Measurements from ENCODE around the gene NFATC2.

Gene NFATC2

GRCh38 chr20:51412951-51413481 is 129.5 kb downstream of the NFATC2 start:
- DNase-seq (ENCODE audit: low spot score): no peak

DNA sequence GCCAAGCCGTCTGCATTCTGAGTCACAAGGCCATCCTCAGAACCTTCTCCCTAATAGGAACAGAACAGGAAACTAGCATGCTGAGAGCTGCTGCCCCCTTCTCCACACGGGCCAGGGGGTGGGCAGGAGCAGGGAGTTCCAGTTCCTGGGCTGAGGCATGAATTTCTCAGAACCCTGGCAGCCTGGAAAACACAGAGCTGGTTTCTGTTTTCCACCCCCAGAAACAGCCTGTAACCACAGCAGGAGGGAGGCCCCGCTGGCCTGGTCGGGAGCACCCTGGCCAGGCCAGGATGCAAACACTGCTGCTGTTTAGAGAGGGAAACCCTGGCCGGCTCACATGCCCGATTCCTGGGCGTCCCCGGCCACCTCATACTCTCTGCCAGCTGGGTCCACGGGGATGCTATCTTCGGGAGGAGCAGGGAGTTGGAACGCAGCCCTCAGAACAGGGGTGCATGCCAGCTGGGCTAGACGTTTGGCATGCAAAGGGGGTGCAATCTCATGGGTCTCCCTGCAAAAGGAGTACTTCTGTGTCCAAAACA is 130.1 kb downstream of the NFATC2 start:
- peak; percentile 72 for DNase-seq (ENCODE audit: low spot score)

DNA sequence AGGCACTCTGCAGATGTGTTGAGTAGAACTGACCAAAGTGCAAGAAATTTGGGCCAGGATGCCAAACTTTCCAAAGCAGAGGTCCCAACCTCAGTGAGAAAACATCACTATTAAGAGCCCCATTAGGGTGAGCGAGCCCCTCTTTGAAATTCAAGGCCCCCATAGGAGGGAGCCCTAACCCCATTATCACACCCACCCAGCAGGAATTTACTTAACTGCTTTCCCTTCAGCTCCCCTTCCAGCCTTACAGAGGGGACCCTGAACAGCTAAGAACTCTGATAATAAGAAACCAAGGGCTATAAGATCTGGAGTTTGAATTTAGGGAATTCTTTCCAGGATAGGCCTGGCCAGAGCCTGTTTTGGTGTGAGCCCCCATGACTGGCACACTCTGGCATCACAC is 130.6 kb downstream of the NFATC2 start:
- DNase-seq (ENCODE audit: low spot score): no peak

DNA sequence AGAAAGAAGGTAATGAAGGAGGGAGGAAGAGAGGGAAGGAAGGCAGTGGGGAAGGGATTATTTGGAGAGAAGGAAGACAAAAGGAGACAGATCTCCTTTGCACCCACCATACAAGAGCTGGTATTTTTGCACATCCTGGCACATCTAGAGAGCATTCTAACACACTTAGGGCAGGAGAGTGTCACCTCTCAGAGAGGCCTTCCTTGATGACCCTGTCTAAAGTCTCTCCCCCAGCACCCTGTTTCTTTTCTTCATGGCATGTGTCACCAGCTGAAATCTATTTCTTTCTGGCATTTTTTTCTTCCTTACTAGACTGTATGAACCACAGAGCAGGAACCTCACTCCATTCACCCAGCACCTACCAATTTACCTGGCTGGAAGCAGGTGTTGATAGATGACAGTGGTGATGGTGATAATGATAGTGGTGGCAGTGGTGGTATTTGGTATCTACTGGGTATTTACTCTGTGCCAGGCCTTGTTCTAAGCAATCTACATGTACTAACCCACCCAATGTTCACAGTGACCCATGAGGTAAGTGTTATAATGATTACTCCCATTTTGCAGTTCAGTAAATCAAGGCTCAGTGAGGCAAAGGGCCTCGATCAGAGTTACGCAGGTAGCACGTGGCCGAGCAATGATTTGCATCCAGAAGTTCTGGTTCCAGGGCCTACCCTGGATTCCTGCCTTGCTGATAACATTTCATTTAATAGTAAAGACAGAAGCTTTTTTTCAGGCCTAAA is 131.8 kb downstream of the NFATC2 start:
- DNase-seq (ENCODE audit: low spot score): no peak

DNA sequence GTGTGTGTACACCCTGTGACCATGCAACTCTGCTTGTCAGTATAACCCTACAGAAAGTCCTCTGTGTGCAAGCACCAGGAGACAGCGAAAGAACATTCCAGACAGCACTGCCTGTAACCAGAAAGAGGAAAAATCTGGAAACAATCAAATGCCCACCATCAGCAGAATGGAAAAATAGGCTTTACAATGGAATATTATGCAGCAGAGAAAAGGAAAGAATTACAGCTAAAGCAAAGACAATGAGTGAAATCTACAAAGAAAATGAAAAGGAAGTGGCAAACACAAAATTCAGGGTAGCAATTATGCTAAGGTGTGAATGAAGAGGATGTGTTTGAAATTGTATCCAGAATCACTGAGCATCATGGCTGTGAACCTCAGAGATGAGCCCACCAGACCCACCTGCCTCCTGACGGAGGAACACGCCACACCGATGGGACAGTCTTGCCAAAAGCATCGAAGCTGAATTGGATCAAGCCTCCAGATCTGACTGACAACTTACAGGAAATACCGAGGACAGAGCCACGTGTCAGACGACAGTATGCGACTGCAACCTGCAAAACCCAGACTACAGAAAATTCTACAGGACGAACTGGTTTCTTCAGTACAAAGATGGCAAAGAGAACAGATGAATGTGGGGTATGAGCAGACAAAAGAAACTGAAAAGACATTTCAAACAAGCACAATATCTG is 133.2 kb downstream of the NFATC2 start:
- no peak for DNase-seq (ENCODE audit: low spot score)

DNA sequence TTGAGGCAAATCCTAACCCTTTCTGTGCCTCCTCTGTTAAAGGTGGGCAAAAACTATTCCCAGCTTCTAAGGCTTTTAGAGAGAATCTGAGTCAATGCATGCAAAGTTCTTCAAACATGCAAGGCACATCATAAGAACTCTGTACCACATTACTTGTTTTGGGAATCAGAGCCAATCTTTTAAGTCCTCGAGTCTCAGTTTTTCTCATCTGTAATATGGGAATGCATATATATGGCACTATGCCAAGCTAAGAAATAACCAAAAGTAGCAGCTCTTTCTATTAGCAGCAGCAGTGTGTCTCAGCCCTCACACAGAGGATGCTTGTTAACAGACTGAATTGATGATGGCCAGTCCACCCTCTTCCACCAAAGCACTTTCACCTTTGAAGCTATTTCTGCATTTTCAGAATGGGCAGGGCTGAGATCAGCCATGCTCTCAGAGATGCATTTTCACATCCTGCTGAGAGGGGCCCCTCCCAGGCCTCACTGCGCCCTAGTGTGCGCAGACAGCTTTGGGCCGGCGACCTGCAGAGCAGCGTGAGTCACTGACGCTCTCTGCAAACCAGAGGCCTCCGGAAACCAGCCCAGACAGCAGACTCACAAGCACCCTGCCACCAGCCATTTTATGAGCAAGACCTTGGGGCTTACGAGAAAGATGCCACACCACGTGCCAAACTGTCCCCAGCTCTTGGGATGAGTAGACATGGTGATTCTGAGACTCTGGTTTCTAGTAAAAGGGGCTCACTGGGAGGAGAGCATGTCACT is 138.0 kb downstream of the NFATC2 start:
- no peak for DNase-seq (ENCODE audit: low spot score)

DNA sequence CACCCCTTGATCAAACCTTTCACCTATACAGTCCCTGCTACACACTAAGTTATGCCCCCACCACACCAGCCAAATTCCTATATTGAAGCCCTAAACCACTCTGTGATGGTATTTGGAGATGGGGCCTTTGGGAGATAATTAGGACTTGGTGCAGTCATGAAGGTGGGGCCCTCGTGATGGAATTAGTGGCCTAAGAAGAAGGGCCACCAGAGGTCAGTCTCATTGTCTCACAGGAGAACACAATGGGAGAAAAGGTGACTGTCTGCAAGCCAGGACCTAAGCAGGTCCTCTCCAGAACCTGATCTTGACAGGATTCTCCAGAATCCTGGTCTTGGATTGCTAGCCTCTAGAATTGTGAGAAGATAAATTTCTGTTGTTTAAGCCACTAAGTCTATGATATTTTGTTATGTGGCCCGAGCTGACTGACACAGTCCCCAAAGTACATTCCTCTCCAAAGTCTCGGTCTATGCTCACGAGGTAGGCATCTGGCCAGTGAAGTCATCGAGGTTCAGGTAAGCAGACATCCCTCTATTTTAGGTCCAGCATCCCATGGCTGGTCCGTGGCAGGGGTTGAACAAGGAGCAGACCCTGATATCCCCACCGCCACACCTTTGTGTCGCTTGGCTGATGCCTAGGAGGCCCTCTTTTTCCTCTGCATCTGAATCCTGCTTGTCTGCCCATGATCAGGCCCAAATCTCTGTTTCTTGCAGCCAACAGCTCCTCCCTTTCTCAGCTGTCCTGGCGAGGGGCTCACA is 138.9 kb downstream of the NFATC2 start:
- no peak for DNase-seq (ENCODE audit: low spot score)

GRCh38 chr20:51402201-51402600 is 140.3 kb downstream of the NFATC2 start:
- DNase-seq (ENCODE audit: low spot score): no peak

DNA sequence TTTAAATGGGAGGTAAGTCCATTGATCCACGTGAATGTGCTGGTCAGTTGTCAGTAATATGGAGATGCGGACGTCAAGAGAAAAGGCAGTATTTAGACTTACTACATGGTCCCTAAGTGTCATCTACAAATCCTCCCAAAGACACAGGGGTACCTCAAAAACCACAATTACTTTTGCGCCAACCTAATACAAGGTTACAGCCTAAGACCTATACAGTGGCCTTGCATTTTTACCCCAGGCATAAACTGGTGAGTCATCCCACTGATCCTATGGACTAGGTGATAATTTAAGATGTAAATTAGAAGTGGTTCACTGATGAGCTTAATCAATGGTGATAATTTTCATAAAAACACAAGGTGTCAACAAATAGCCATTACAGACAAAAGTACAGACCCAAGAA is 141.0 kb downstream of the NFATC2 start:
- DNase-seq (ENCODE audit: low spot score): no peak

DNA sequence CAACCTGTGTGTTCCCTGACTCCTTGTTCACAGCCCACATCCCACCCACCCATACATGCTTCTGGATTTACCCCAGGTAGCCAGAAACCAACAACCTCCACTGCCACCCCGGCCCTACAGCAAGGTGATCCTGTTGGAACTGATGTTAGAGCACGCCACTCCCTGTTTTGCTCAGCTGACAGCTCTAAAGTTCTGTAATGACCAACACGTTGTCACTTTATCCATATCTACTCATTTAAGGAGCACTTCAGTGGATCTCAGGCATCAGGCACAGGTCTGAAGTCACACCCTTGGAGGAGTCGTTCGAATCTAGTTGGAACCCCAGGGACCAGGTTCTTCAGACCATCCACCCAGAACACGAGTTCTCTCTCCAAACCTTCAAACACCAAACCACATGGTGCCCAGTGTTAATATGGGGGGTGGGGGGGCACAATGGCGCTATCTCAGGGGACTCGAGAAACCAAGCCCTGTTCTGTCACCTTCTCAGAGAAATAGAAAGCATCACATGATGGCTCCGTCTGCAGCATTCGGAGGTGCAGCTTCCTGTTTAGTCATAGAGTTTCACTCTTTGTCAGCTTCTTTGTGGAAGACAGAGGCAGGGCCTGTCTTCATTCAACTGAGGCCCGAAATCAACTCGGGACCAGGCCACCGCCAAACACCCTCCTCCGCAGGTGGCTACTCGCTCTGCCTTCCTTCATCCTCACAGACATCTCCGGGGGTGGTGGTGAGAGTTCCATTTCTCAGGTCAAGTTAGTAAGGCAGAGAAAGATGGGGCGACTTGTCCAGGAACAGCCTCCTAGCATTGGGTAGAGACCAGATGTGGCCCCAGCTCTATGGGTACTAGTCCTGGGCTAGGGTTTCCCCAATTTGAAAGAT is 142.2 kb downstream of the NFATC2 start:
- DNase-seq (ENCODE audit: low spot score): no peak

GRCh38 chr20:51399006-51399890 is 143.3 kb downstream of the NFATC2 start:
- DNase-seq (ENCODE audit: low spot score): no peak

DNA sequence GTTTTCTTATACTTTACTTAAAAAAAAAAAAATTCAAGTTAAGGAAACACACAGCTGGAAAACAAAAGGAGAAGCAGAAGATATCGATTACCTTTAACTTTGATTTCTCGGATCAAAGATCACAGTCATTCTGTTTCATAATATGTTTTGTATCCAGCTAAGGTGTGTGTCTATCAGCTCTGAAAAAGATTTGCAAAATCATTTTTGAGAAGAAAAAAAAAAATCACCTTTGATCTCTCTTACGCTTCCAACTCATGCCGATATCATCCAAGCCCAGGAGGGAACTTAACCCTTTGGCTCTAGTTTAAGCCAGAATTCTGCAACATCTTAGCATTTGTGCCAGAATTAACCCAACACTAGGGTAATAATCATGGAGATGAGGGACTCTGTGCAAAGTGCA is 144.0 kb downstream of the NFATC2 start:
- DNase-seq (ENCODE audit: low spot score): no peak

GRCh38 chr20:51398083-51398482 is 144.4 kb downstream of the NFATC2 start:
- DNase-seq (ENCODE audit: low spot score): no peak

DNA sequence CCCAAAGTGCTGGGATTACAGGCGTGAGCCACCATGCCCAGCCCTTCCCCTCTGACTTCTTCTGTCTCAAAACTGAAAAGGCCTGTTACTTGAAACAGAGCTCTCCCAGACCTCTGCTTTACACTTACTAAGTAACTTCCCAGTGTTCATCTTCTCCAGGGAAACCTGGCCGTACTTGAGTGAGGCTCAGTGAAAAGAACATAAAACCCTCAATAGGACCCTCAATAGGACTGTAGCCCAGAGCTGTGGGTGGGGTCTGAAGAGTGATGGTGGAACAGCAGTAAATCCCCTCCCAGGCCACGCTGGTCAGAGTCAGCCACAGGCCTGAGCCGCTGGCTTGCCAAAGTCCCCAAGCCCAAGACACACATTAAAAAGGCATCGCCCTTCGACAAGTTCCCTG is 145.4 kb downstream of the NFATC2 start:
- DNase-seq (ENCODE audit: low spot score): no peak

DNA sequence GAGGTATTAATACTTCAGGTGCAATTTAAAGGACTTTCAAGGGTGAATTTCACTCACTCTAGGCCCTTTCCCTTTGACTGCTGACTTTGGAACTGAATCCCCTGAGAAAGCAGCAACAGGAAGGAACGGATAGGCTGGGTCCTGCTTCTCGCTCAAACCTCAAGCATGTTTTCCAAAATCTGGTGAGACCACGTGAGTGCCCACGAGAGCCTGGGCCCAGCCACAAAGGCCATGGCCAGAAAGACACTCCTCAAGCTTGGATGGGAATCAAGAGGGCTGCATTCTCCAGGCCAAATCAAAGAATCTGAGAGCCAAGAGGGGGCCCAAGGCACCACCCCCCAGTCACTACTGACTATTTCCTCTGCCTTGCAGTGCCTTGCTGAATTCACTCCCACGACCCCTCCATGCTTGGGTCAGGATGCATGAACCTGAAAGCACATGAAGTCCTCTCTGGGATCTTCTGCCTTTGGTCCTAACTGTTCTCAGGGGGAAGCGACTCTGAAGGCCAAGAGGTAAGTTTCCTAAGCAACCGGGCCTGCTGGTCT is 146.1 kb downstream of the NFATC2 start:
- no peak for DNase-seq (ENCODE audit: low spot score)

GRCh38 chr20:51394706-51395105 is 147.8 kb downstream of the NFATC2 start:
- DNase-seq (ENCODE audit: low spot score): no peak

DNA sequence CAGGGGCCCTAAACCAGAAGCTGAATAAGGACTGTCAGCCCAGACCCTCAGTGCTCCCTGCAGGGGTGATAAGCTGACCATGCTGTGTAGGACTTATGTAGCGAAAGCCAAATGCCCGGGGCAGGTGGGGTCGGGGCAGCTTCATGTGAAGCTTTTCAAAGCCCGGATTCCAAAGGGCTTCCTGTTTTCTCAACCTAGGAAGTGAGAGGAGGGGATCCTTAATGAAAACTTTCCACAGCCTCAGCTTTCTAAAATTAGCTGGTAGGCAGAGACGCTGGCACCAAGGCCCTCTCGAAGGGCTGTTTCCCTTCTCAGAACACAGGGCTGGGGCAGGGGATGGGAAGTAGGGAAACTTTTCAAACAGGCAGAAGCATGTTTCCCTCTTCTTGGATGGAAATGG is 148.9 kb downstream of the NFATC2 start:
- no peak for DNase-seq (ENCODE audit: low spot score)

- no peak for DNase-seq (ENCODE audit: low spot score)
Observed at GRCh38 chr20:51392614-51393186, 149.8 kb downstream of the NFATC2 start.

- no peak for DNase-seq (ENCODE audit: low spot score)
Observed at GRCh38 chr20:51391926-51392325, 150.6 kb downstream of the NFATC2 start.
